Hematopoietic multipotent progenitor cell treated with erythropoietin and hydrocortisone succinate and interleukin-3 and kit ligand, for 4 days (in vitro differentiated cells): ENCODE data around the gene ADIPOR2.
A peak's percentile ranks its signal among the peaks of the same experiment; 100 is the strongest.

Experiments used
- DNase-seq: peaks from one replicate; pipeline ENCODE4 v3.0.0-alpha.2; 2015

ADIPOR2 gene

GRCh38 chr12:1801303-1801975 lies 110.6 kb downstream of the ADIPOR2 start:
- DNase-seq = no peak

GRCh38 chr12:1803736-1804135 lies 112.9 kb downstream of the ADIPOR2 start:
- no peak for DNase-seq

- DNase-seq = peak; percentile 96
Measured at GRCh38 chr12:1804545-1805332, 113.9 kb downstream of the ADIPOR2 start.

DNA sequence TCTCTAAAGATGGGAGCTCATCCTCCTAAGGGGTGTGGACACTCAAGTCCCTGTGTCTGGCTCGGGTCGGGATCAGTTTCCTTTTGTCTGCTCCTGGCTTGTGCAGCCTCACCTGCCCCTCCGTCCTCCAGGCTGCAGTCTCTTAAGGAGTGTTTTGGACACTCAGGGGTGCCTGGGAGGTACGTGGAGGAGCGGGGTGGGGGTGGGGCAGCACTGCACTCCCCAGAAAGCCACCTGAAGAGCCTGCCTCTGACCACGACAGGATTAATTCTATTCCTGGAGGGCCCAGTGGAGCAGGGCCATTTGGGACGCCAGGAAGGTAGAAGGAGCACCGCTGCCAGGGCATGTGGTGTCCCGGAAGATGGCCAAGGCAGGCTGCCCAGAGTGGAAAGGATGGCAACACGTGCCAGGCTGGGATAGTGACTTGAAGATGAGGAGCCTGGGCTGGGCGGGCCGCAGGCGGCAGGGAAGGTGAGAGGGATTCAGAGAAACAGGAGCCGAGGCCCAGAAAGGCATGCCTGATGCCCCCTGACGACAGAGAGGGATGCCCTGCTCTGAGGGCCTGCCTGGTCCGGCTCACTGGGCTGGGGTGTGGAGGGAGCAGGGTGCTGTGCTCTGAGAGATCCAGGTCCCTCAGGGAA lies 114.7 kb downstream of the ADIPOR2 start:
- no peak for DNase-seq

- peak; percentile 86 for DNase-seq
Measured at GRCh38 chr12:1806301-1807086, 115.6 kb downstream of the ADIPOR2 start.

DNA sequence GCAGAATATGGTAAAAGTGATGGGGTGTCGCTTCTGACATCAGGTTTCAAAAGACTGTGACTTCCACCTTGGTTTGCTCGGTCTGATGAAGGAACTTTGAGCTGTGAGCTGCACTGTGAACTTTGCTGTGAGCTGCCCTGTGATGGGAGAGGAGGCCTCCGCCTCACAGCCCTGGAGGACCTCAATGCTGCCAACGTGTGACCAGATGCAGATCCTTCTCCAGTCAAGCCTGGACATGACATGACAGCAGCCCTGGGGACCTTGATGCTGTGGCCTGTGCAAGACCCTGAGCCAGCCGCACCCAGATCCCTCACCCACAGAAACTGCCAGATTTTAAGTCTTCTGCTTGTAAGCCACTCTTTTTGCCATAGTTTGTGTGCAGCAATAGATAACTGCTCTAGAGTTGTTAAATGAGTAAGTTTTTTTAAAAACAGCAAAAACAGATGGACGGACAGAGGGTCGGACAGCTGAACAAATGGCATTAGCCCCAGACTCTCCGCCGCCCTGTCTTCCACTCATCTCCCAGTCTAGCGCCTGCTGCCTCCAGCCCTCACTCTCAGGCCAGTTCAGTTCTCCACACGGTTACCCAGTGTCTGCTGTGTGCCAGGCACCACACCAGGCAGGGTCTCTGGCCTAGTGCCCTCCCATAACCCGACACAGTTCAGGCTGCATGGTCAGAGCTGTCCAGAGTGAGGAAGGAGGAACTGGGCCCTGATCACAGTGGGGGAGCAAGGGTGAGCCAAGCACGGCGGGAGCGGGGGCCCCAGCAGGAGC lies 116.4 kb downstream of the ADIPOR2 start:
- DNase-seq = no peak

DNA sequence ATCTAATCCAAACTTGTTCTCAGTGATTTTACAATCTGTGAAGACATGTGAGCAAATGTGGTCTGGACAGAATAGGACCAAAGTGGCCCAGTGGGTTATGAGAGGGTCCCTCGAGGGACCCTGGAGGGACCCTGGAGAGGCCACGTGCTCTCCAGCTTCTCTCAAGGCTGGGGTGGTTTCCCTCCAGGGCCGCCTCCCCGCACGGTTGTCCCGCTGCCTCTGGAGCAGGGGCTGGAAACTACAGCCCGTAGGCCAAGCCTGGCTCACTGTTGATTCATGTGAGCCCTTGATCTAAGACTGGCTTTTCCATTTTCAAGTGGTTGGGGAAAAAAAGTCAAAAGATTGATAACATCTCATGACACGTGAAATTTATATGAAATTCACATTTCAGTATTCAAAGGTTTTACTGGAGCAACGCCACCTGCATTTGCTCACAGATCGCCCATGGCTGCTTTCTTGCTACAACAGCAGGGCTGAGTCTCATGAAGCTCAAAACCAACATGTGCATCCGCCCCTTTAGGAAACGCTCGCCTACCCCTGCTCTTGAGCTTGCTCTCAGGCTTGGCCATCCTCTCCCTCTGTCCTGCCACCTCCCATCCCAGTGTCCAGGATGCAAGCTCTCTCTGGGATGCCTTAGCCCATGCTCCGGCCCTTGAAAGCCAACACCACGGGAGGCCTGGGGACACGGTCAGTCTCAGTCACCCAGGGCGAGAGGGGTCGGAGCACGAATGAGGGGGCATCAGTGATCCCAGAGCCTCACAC lies 117.3 kb downstream of the ADIPOR2 start:
- DNase-seq = no peak

DNA sequence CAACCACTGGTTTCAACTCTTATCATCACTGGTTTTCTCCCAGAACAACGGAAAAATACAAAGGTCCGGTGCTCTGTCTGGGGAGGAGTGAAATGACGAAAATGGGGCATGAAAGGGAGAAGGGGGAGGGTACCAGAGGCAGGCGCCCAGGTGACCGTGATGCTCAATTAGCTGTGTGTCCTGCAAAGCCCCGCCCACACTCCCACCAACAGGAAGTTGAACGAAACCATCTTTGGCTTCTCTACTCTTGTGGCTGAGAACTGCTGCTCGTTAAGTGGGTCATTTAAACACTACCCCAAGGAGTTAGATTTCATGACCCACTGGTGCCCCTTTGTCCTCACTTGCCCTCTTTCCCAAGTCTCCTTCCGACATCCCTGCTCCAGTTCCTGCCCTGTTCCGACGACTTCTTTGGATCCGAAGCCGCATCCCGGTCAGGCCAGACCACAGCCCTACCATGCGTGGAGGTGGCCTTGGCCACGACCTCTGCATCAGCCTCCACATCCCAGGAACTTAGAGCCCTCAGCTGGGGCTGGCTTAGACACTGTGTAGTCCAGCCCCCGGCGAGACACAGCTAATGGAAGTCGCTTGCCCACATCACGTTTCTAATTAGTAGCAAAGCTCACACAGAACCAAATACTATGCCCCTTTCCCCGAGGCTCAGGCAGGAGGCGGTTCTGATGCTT lies 118.1 kb downstream of the ADIPOR2 start:
- no peak for DNase-seq

- peak; percentile 43 for DNase-seq
Measured at GRCh38 chr12:1809591-1810190, 118.8 kb downstream of the ADIPOR2 start.

DNA sequence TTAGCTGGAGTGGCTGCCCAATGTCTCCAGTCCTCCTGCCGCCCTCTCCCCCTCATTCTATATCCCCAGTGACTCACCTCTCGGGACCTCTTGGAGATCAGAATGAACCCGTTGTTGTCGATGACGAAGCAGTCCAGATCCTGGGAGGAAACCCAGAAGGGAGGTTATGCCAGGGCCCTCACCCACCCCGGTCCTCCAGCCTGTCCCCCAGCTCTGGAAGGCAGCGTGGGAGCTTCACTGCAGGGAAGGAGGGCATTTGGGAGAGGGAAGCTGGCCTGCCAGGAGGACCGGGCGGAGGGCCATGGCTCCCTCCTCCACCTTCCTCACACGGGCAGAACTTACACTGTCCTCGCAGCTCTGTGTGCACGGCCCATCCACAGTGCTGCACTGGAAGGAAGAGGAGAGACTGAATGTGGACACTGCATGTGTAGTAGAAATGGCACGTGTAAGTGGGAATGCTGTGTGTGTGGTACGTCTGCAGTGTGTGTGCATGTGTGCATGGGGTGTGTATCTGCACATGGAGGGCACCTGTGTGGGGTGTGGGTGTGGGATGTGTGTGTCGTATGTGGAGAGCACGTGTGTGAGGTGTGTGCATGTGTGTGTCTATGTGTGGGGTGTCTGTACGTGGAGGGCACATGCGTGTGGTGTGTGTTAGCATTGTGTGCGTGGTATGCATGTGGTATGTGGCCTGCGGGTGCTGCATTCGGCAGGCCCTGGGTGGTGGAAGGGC lies 119.5 kb downstream of the ADIPOR2 start:
- DNase-seq = no peak

GRCh38 chr12:1810931-1811280 lies 120.0 kb downstream of the ADIPOR2 start:
- DNase-seq = no peak

DNA sequence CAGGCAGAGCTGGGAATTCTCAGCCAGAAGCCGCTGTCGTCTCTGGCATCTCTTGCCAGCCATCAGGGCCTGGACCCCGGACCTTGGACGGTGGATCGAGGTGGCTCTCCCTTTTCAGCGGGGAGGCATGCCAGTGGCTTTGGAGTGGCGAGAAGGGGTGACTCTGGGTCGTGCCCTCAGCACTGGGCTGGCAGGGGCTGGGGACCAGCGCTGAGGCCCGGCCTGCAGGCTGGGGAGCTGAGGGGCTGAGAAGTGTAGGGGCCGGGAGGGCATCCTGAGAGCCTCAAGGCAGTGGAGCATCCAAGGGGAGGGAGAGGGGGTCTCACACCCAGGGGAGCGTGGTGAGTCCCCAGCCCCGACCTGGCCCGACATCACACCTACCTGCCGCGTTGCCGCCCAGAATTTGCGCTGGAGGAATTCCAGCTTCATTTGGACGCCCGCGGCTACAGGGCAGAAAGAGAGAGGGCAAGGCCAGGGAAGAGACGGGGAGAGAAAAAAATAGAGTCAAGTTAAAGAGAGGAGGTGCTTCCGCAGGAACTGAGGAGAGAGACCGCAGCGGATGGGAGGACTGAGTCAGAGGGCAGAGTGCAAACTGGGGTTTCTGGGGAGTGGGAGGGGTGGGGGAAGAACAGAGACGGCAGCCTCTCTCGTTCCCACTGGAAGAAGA lies 120.5 kb downstream of the ADIPOR2 start:
- no peak for DNase-seq

GRCh38 chr12:1811948-1812291 lies 121.0 kb downstream of the ADIPOR2 start:
- DNase-seq = no peak

GRCh38 chr12:1812650-1813302 lies 121.9 kb downstream of the ADIPOR2 start:
- DNase-seq = peak; percentile 82

DNA sequence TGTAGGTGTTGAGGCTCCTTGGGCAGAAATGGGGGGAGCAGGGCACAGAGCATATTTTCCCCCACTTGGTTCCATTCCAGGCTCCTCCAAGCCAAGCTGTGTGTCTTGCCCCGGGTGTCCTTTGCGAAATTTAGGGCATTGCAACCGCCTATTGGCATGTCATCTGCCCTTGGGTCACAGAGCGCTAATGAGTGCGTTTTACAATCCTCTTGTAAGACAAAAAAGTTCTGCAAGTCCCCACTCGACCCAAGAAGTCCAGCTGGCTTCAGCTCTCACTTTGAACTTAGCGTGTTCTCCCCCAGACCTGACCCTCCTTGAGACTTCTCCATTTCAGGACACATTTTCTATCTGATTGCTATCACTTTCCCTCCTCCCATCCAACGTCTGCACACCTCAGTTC lies 123.4 kb downstream of the ADIPOR2 start:
- DNase-seq = no peak

GRCh38 chr12:1815108-1815507 lies 124.2 kb downstream of the ADIPOR2 start:
- no peak for DNase-seq

- peak; percentile 55 for DNase-seq
Measured at GRCh38 chr12:1815814-1816729, 125.2 kb downstream of the ADIPOR2 start.
